HG03108 (cell line): ENCODE data around the gene CACTIN.

Experiments
- ATAC-seq: cut with Tn5 transposase; IDR thresholded peaks from one replicate; pipeline ENCODE4 v1.9.1; 2021; ENCODE audit warnings: moderate library complexity; ENCODE audit not compliant: unreplicated experiment

CACTIN gene

GRCh38 chr19:3610745-3611717 is 15.6 kb downstream of the CACTIN start:
- ATAC-seq = no peak

GRCh38 chr19:3609779-3610719 is 16.5 kb downstream of the CACTIN start:
- ATAC-seq = no peak

GRCh38 chr19:3608750-3609322 is 17.8 kb downstream of the CACTIN start:
- ATAC-seq = no peak

GRCh38 chr19:3608079-3608641 is 18.4 kb downstream of the CACTIN start:
- ATAC-seq = no peak

GRCh38 chr19:3607303-3608078 is 19.1 kb downstream of the CACTIN start:
- no peak for ATAC-seq

- ATAC-seq = no peak
Measured at GRCh38 chr19:3606690-3607289, 19.8 kb downstream of the CACTIN start, which contains the start of gene TBXA2R. TSS of gene TBXA2R (minus strand) at chr19:3606875. CDS start at chr19:3600634, 6,241 bp downstream.

GRCh38 chr19:3606174-3606689 is 20.4 kb downstream of the CACTIN start:
- no peak for ATAC-seq

GRCh38 chr19:3605770-3606169 is 20.8 kb downstream of the CACTIN start:
- no peak for ATAC-seq

GRCh38 chr19:3605361-3605760 is 21.2 kb downstream of the CACTIN start:
- no peak for ATAC-seq

GRCh38 chr19:3604987-3605343 is 21.6 kb downstream of the CACTIN start:
- no peak for ATAC-seq

GRCh38 chr19:3604227-3604986 is 22.2 kb downstream of the CACTIN start:
- no peak for ATAC-seq

- ATAC-seq = no peak
Measured at GRCh38 chr19:3603121-3603811, 23.3 kb downstream of the CACTIN start.

- no peak for ATAC-seq
Measured at GRCh38 chr19:3601021-3601420, 25.6 kb downstream of the CACTIN start.

- ATAC-seq = no peak
Measured at GRCh38 chr19:3599776-3600187, 26.8 kb downstream of the CACTIN start.

GRCh38 chr19:3595521-3596061 is 31.0 kb downstream of the CACTIN start:
- no peak for ATAC-seq

GRCh38 chr19:3593156-3593555 is 33.4 kb downstream of the CACTIN start:
- ATAC-seq = no peak

- no peak for ATAC-seq
Measured at GRCh38 chr19:3591876-3592613, 34.5 kb downstream of the CACTIN start.
